SK-N-MC (cell line): ENCODE data around the gene VPS37C.

ENCODE experiments used
- DNase-seq: peaks from one replicate; pipeline ENCODE4 v3.0.0-alpha.2; 2011; ENCODE audit warnings: low read depth, low spot score
- H3K27ac ChIP-seq: fragments of 200-600 bp; sonication (generic); 2 replicates; pipeline ENCODE4 v1.5.1; 2016; ENCODE audit warnings: mixed run types
- H3K36me3 ChIP-seq: fragments of 200-600 bp; sonication (generic); 2 replicates; pipeline ENCODE4 v1.6.1; 2017; ENCODE audit warnings: antibody characterized with exemption, low read length, mixed read lengths; ENCODE audit not compliant: insufficient read depth
- H3K4me3 ChIP-seq: fragments of 200-600 bp; sonication (generic); 2 replicates; pipeline ENCODE4 v1.5.1; 2016
- H3K9ac ChIP-seq: fragments of 200-600 bp; sonication (generic); 2 replicates; pipeline ENCODE4 v1.8.0; 2017; ENCODE audit warnings: mixed run types, mixed read lengths; ENCODE audit not compliant: insufficient read length
- H3K9me3 ChIP-seq: fragments of 200-600 bp; sonication (generic); 2 replicates; pipeline ENCODE4 v1.6.1; 2017; ENCODE audit warnings: low read depth, mild to moderate bottlenecking, antibody characterized with exemption, low read length, moderate library complexity, mixed read lengths
- EZH2 ChIP-seq: fragments of 200-600 bp; sonication (generic); IDR thresholded peaks from one replicate; pipeline ENCODE4 v1.6.1; 2017; ENCODE audit warnings: antibody characterized with exemption
- FOXP2 ChIP-seq: optimal IDR thresholded peaks from 2 replicates; pipeline ENCODE3; 2011; ENCODE audit warnings: mild to moderate bottlenecking, moderate library complexity; ENCODE audit not compliant: insufficient read depth; ENCODE audit errors: extremely low read length, control extremely low read depth
- POLR2AphosphoS5 ChIP-seq: IDR thresholded peaks from 2 replicates; pipeline ENCODE4 v1.6.1; 2012; ENCODE audit warnings: mild to moderate bottlenecking, low read depth, low read length, borderline replicate concordance

VPS37C gene

DNA sequence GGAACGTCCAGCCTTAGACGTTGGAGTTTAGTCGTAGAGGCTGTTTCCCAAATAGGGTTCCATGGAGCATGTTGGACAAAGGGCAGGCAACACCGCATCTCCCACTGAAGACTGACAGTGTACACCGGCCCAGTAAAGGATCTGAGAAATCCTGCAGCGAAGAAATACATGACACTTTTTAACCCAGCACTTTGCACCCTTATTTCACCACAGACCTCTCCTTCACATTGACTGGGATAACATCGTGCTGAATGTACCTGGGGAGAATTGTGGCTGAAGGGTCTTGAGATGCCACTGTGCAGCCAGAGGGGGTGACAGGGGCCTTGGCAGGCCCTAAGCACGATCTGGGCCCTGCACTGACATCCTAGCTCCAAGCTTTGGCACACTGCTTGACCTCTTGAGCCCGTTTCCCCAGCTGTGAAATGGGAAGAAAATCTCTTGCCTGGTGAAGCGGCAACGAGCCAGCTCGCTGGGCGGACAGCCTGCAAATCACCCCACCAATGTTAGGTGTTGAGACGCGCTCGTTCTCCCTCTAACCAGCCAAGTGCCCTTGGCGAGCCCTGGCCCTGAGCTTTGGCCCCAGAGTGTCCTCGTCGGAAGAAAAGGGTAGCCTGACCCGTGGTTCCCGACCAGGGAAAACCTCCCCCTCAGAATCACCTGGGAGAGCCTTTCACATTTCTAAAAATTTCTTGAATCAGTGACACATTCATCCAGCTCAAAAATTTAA lies 45.6 kb downstream of the VPS37C start:
- Histone ChIP-seq H3K27ac (no peak overlapping the region), H3K9ac (no peak overlapping the region), H3K36me3 (no peaks in the 10 kb centered on the region), H3K9me3 (no peaks in the 10 kb centered on the region), H3K4me3 (no peak overlapping the region)
- no peak for DNase-seq
- TF ChIP-seq POLR2AphosphoS5: no peak
- no peak for TF ChIP-seq FOXP2
- TF ChIP-seq EZH2: no peak

- DNase-seq: no peak
- TF ChIP-seq POLR2AphosphoS5 (no peak), FOXP2 (no peak), EZH2 (no peak)
- Histone ChIP-seq H3K27ac (no peak overlapping the region), H3K4me3 (no peak overlapping the region), H3K9me3 (no peaks in the 10 kb centered on the region), H3K9ac (no peak overlapping the region), H3K36me3 (no peaks in the 10 kb centered on the region)
Observed at GRCh38 chr11:61114913-61115312, 46.3 kb downstream of the VPS37C start.

DNA sequence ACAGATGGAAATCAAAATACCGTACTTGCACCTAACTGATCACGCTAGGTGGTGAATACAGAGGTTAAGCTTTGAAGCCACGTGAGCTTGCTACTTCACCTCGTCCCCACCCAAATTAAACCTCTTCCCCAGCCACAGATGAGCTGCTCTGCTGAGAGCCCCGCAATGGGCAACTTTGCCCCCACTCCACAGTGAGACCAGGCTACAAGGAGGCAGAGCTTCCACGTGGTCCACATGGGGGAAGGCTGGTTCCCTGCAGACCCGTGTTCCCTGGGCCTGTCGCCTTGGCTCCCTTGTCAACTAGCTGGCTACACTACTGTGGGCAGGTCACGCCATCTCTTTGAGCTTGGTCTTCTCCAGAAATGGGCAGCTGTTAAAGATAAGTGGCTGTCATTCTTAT lies 48.0 kb downstream of the VPS37C start:
- TF ChIP-seq POLR2AphosphoS5 (no peak), EZH2 (no peak), FOXP2 (no peak)
- no peak overlapping the region for H3K27ac ChIP-seq
- no peak for DNase-seq

DNA sequence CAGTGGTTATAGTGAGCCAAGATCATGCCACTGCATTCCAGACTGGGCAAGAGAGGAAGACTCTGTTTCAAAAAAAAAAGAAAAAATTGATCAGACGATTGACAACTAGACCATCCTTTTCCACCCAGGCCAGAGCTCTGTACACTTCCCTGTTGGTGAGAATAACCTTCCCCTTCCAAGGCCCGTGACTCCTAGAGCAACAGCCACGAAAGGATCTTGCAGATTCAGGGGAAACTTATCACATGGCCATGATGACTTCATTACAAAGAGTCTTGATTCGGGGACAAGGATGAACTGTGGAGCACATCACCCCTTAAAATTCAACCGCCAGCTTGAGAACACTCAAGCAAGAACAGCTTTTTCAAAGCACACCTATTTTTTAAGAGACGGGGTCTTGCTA lies 48.7 kb downstream of the VPS37C start:
- no peak for TF ChIP-seq FOXP2
- no peak for TF ChIP-seq POLR2AphosphoS5
- TF ChIP-seq EZH2: no peak
- no peak for DNase-seq
- H3K9ac ChIP-seq: no peak overlapping the region
- H3K27ac ChIP-seq: no peak overlapping the region
- H3K4me3 ChIP-seq: no peak overlapping the region
- no peaks in the 10 kb centered on the region for H3K9me3 ChIP-seq
- H3K36me3 ChIP-seq: no peaks in the 10 kb centered on the region

More for the DNA sequence above, 48.0 kb downstream of the VPS37C start:
- Histone ChIP-seq H3K36me3 (no peaks in the 10 kb centered on the region), H3K9ac (no peak overlapping the region), H3K4me3 (no peak overlapping the region), H3K9me3 (no peaks in the 10 kb centered on the region)

- TF ChIP-seq FOXP2: no peak
- TF ChIP-seq EZH2: no peak
- no peak for TF ChIP-seq POLR2AphosphoS5
- no peak for DNase-seq
Observed at GRCh38 chr11:61111786-61112517, 49.3 kb downstream of the VPS37C start.

GRCh38 chr11:61111050-61111435 lies 50.2 kb downstream of the VPS37C start:
- TF ChIP-seq FOXP2 (no peak), EZH2 (no peak), POLR2AphosphoS5 (no peak)

More at GRCh38 chr11:61111786-61112517, 49.3 kb downstream of the VPS37C start:
- H3K9ac ChIP-seq: no peak overlapping the region
- H3K36me3 ChIP-seq: no peaks in the 10 kb centered on the region
- no peak overlapping the region for H3K4me3 ChIP-seq
- H3K9me3 ChIP-seq: no peaks in the 10 kb centered on the region
- H3K27ac ChIP-seq: no peak overlapping the region

GRCh38 chr11:61110255-61111049 lies 50.8 kb downstream of the VPS37C start:
- H3K27ac ChIP-seq: no peak overlapping the region
- H3K9ac ChIP-seq: no peak overlapping the region
- no peaks in the 10 kb centered on the region for H3K9me3 ChIP-seq
- no peak for DNase-seq
- no peak overlapping the region for H3K4me3 ChIP-seq
- no peaks in the 10 kb centered on the region for H3K36me3 ChIP-seq
- TF ChIP-seq POLR2AphosphoS5: no peak
- no peak for TF ChIP-seq FOXP2
- TF ChIP-seq EZH2: no peak

More at GRCh38 chr11:61111050-61111435, 50.2 kb downstream of the VPS37C start:
- Histone ChIP-seq H3K36me3 (no peaks in the 10 kb centered on the region), H3K27ac (no peak overlapping the region), H3K9ac (no peak overlapping the region), H3K4me3 (no peak overlapping the region), H3K9me3 (no peaks in the 10 kb centered on the region)
- no peak for DNase-seq

GRCh38 chr11:61109671-61110070 lies 51.6 kb downstream of the VPS37C start:
- Histone ChIP-seq H3K27ac (no peak overlapping the region), H3K9me3 (no peaks in the 10 kb centered on the region), H3K4me3 (no peak overlapping the region), H3K36me3 (no peaks in the 10 kb centered on the region), H3K9ac (no peak overlapping the region)
- DNase-seq: no peak
- TF ChIP-seq EZH2 (no peak), POLR2AphosphoS5 (no peak), FOXP2 (no peak)
